HUDEP-2 (cell line): Measurements from ENCODE around the gene NR4A3.

Source experiments
- DNase-seq, 76 experiments: peaks; one replicate each; lab custom pipeline; 2025; ENCODE audit not compliant: unreplicated experiment in 76 of 76; lab: John Stamatoyannopoulos, UW

The NR4A3 gene

DNA sequence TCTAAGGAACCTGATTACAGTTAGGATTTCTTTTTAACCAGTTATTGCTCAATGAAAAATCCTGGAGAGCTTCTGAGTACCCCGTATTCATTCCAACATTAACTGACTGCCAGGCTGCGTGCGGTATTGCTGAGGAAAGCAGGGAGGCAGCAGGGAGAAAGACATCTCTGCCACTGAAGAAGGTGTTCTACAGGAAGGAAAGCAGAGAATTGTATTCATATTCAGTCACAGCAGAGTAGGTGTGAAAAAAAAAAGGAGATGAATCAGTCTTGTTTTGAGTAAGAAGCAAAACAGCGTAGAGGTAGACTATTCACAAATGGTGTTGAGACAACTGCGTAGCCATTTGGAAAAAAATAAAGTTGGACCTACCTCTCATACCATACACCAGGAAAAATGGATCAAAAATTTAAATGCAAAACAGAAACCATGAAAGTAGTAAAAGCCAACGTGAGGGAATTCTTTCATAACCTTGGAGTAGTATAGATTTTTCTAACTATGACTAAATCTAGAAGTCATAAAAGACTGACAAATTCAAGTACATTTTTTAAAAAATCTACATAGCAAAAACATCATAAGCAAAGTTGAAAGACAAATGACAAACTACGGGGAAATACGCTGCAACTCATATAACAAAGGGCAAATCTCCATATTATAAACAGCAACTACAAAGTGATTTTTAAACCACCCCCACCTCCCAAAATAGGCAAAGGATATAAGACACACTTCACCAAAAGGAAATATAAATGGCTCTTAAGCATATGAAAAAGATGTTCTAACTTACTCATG is 9.9 kb upstream of the NR4A3 start:
- DNase-seq: no peak

DNA sequence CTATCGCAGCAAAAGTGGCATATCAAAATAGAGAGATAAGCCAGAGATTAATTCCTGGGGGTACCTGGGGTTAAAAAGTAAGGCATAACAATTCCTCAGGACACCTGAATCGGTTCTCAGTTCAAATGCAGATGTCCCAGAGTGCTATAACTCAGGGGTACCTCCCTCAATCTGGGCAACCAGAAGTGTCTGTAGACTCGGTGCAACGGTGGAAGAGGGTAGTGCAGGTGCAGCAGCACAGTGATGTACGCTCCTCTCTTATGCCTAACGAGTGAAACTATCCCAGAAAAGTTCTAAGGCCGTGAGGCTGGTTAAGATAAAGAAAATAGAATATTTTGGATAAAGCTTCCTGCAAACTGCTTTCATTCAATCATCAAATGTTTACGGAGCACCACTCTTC is 7.9 kb upstream of the NR4A3 start:
- DNase-seq: no peak

DNA sequence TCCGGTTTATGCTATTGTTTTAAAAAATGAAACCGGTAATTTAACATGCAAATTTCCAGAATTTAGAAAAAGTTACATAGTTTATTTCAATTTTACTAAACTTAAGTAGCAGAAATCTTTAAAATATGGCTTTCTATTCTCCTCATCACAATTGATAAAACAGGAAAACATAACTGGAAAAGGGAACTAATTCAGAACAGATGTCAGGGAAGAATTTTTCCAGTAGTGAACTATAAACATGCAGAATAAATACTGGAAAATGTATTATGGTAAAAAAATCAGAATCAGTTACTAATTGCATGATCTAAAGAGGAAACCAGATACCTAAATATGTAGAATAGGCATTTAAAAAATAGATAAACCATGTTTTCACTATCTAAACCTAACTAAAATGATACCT is 7.3 kb upstream of the NR4A3 start:
- DNase-seq: no peak

DNA sequence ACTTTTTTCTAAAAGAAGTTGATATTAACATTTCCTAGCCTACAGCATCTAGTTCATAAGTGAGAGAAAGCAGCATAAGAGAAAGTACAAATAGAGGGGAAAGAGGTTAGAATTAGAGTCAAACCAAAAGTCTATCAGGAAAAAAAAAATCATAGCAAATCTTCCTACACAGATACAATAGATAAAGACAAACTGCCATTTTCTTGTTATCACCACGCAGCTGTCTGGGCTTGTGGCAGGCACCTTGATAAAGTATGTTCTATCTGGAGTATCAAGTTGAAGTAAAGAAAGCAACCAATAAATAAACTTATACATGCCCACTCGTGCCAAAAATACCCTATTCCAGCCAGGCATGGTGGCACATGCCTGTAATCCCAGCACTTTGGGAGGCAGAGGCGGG is 5.3 kb upstream of the NR4A3 start:
- DNase-seq: peak in 3 of 76 experiments; percentile 3 to 18 (median 8)

DNA sequence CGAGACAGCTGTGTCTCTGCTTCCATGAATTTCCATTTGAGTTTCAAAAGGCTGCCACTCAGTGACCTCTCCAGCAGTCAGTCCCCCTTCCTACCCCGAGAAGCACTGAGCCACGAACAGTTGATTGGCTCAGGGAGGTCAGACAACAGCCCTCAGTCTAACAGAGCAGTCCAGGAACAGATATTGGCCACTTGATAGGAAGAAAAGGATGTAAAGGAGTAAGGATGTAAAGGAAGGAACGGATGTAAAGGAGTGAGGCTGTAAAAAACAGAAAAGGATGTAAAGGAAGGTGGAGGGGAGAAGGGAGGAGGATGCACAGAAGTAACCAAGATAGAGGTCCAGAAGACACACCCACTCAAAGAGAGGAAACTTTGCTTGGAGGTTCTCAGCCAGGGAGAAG is 3.2 kb upstream of the NR4A3 start:
- peak in 1 of 76 experiments; percentile 6 for DNase-seq

DNA sequence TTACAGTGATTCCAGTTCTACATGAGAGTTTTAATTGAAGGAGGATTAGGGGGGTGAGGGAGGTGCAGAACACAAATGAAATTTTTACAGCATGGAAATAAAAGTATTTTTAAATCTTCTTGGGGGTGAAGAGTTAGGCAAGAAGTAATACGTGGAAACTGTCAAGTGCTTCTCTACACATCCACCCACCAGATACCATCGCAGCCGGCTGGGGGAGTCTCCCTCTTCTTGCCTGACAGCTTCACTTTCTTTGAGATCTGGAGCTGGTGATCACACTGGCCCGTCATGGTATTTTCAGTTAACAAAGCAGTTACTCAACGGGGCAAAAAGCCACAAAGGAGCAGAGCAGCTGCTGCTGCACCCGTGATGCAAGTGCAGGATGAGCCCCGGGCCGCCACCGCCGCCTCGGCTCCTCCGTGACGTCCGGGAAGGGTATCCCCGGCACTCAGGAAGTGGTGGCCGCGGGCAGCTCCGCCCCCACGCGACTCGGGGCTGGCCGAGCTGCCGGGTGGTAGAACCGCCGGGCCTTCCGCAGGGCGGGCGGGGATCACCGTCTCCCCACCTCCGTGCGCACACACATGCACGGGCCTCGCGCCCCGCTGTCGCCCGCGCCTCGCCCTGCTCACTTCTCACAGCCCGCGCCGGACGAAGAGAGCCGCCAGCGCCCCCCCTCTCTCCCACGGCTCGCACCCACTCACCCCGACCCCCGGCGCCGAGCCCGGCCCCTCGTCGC is 2.4 kb upstream of the NR4A3 start:
- DNase-seq: peak in 68 of 76 experiments; percentile 18 to 85 (median 64)

DNA sequence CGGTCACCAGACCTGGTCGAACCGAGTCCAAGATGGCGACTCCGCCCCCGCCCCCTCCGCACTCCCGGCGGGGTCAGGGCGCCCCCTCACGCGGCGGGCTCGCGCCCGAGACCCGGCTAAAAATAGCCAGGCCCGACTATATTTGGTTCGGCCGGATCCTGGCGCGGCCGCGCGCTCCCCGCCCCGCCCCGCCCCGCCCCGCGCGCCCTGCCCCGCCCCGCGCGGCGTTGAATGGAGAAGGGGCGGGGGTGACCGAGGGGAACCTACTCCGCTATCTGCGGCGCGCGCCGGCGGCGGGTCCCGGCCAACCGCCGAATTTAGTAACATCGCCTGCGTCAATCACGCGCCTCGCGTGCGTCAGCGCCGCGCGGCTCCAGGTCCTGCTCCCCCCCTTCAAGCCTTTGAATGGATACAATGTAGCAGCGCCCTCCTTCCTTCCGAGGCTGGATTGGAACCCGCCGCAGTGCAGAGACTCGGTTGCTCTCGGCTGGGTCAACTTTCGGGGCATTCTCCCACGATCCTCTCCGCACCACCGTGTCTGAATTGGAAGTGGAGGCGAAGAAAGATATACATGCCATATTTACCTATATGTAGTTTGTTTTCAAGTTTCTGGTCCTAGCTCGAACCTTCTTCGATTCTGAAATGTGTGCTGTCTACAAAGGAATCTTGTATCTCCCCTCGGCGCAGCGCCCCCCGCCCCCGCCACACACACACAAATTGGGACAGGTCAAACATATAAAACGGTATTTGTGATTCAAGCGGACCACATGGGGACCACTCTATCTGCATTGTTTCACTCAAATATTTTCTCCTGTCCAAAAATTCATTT is 1.6 kb upstream of the NR4A3 start:
- peak in 74 of 76 experiments; percentile 53 to 94 (median 86) for DNase-seq

DNA sequence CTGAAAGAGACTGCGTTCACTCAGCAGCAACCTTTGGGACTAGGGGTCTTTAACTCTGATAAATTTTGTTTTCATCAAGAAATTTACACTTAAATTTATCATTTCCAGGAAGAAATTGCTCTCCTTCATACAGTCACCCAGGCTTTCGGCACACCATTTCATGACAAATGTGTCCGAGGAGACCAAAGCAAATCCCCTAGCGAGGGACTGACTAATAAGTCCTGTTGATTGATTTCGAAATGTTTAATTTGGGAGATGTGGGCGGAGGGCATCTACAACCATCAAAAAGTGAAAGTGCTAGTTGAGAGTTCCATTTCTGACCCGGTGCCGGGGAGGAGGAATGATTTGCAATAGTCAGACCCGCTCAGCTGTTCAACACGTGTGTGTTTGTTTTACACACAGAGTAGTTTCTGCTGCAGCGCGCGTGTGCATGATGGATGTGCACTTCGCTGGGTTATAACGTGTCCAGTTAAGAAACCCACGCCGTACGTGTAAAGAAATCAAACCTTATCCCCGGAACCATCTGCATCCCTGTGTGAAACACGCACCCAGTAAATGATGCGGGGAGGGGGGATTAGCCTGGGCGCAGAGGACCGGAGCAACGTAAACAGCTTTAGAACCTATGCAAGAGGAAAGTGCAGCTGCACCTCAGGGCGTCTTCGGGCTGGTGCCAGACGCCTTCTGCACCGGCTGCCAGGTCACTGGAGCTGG is 845 bp upstream of the NR4A3 start:
- DNase-seq: peak in 24 of 76 experiments; percentile 11 to 63 (median 31)

DNA sequence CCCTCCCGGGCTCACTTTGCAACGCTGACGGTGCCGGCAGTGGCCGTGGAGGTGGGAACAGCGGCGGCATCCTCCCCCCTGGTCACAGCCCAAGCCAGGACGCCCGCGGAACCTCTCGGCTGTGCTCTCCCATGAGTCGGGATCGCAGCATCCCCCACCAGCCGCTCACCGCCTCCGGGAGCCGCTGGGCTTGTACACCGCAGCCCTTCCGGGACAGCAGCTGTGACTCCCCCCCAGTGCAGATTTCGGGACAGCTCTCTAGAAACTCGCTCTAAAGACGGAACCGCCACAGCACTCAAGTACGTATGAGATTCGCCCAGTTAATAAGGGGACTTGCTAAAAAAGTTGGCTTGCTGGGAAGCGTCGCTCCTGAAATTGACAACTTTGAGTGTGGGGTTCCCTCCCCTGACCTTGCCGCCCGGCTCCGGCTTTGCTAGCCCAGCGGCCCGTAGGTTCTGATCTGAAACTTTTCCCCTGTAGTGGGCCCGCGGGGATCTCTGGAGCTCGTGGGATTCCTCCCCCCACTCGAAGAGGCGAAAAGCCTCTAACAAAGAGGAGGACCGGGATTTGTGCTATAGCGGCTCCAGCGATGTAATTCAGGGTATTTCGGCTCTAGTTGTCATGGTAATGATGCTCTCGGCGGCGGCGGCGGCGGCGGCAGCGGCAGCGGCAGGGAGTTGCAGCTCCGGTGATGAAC is 572 bp downstream of the NR4A3 start:
- peak in 7 of 76 experiments; percentile 2 to 31 (median 17) for DNase-seq

DNA sequence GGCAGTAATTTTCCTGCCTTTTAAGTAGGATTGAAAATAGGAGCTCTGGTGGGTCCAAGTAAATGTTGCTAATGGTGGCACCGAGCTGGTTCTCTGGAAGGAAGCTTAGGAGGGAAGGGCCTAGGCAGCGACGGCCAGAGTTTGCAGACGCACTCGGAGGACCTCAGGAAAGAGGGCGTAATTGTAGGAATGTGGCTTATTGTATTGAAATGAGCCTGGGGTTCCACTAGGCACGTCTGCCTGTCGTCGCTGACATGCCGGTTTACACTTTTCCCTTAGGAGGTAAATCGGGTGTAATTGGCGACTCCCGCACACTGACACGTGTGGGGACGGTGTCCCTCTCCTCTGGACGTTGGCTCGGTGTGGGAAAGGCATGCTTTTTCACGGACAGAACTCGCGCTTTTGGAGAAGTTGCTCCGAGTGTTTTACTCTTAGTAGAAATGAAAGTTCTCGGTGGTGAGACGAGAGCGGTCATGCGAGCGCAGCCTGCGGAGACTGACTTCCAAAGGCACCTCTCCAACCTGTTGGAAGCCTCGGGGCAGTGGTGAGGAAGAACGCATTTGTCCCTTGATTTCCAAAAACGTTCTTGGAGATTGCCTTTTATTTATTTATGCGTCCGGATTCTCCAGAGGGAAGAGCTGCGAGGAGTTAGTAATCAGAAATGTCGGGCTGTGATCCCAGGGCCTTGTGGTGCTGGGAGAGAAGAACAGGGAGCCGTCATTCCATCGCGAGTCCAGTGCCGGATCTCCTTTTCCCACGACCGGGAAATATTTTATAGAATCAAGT is 1.3 kb downstream of the NR4A3 start:
- peak in 1 of 76 experiments; percentile 5 for DNase-seq

DNA sequence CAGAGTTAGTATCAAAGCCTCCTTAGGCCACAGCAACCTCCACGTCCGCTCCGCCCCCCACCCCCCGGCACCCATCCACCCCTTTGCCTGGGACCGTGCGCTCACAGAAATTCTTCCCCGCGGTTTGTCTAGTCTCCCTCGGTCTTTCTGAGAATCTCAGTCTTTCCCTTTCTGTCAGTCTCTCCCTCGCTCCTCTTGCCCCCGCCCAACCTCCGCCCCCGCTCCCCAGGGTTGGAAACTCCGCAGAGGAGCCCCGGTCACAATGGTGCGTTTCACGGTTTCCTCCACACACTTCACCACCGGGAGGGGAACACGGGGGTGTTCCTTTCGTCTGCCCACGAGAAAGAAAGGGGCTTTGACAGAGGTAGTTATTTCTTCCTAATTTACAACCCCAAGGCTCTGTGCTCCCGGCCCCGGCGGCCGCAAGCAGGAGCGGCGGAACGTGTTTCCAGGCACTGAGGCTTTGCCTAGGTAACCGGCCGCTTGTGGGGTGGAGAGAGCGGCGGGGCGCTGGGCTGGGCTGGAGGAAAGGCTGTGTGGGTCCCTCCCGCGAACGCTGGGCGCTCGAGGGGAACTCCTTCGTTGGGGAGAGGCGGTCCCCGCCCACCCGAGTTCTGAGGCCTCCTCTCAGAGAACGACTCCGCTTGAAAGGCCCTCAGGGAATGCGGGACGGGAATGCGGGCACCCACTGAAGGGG is 2.1 kb downstream of the NR4A3 start:
- peak in 1 of 76 experiments; percentile 15 for DNase-seq

DNA sequence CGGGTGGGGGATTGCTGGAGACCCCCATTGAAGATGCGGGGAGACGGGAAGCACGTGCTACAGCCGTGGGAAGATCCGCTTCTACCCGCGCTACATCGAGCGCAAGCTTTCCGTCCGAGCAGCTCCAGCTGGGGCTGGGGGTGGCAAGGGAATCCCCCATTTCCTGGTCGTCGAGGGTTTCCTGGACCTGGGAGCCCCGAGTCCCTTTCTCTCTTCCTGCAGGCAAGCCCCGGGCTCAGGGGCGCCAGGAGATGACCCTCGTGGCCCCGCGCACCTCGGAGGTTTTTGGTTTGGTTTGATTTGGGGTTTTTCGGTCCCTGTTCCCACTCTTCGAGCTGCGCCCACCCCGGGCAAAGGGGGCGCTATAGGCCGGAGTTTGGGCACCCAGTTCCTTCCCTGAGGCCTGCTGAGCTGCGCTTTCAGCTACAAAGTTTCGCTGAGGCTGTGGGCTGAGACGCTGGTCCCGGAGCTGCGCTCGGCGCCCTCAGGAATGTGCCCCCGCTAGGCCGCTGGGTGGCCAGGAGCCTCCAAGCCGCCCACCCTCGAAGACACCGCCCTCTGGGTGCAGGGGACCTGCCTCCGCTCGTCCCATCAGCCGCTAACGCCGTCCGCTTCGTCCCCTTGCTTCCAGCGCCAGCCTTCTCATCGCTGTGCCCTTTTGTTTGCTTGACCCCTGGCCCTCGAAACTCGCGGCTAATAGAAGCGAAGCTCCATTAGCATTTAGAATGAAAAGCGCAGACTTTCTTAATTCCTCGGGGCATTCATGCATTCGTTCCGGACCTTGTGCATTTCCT is 2.9 kb downstream of the NR4A3 start:
- DNase-seq: peak in 41 of 76 experiments; percentile 10 to 53 (median 28)

DNA sequence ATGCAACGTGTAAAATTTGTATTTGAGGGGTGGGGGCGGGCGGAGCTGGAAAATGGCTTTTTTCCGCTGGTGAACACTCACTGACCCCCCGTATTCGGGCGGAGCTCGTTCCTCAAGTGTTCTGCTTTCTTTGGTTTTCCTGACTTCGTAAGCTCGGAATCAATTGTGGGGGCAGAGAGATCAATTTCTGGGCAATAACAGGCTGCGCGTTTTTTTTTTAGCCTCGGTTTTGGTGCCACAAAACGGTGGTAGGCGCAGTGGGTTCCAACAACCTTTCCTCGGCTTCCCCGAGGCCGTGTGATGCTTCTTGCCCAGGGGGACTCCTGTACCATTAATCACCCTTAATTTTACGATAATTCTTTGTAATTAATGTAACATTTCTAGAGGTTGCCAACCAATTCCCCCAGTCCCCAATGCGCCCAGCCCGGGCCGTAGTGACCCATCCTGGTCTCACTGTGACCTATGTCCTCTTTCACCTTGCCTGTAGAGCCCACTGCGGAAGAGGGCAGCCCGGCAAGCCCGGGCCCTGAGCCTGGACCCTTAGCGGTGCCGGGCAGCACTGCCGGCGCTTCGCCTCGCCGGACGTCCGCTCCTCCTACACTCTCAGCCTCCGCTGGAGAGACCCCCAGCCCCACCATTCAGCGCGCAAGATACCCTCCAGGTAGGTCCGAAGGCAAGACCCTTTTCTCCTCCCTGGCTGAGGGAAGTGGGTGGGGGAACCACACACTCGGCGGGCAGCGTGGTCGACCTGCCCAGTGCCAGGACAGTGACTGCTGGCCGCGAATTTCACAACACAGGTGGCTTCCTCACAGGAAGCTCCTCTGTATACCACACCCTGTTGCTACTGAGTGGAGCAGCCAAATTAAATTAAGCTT is 3.7 kb downstream of the NR4A3 start:
- DNase-seq: no peak

DNA sequence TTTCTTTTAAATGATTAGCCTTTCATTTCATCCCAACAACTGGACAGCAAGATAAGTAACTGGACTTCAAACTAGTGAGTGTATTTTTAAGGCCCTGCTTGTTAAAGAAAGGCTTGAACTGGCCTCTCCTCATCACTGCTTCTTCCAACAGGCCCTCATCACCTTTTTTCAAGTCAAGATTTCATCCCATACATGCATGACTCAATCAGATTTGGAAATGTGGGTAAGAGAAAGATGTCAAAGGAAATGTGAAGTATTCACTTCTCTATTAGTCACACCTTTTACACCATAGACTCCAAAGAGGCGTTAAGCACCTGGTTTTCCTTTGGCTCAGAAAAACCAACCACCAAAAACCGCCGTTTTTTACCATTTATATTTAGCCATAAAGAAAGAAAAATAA is 4.9 kb downstream of the NR4A3 start:
- no peak for DNase-seq

DNA sequence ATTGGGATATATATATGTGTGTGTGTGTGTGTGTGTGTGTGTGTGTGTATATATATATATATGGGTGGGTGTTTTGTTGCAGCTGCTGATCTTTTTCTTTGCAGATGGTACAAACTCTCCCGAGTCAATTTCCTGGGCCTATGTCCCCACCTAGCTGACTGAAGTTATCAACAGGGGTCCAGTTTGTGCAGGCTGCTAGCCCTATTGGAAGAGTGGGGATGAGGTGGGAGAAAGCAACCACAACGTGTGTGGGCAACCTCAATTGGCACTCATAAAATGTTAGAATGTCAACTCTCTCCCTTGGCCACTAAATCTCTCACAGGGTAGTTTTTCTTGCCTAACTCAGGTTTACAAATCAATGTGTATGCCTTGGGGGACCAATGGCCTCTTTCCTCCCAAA is 5.6 kb downstream of the NR4A3 start:
- DNase-seq: no peak

DNA sequence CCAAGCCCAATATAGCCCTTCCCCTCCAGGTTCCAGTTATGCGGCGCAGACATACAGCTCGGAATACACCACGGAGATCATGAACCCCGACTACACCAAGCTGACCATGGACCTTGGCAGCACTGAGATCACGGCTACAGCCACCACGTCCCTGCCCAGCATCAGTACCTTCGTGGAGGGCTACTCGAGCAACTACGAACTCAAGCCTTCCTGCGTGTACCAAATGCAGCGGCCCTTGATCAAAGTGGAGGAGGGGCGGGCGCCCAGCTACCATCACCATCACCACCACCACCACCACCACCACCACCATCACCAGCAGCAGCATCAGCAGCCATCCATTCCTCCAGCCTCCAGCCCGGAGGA is 6.3 kb downstream of the NR4A3 start:
- DNase-seq: no peak
